IMR-90 (cell line): Measurements from ENCODE around the gene GPA33. TPM values are rescaled to one million over a fixed set of nuclear protein-coding genes. Genes with fewer than 3 reads are reported as not detected.

ENCODE experiments used
- ATAC-seq: fragments of 200-7000 bp; cut with Tn5 transposase; 2 replicates; pipeline ENCODE4 v1.9.1; 2020; ENCODE audit warnings: low read depth, mild to moderate bottlenecking, moderate library complexity
- BruUV-seq: library from RNA; stranded (reverse); fragments of 400-500 nt; replicated peaks from 2 replicates; lab custom pipeline; 2021; lab: Mats Ljungman, UMichigan
- CTCF ChIA-PET: fragments of 300-600 bp; formaldehyde crosslinking; extraction: SDS; loops from one replicate; lab custom pipeline; 2021; ENCODE audit warnings: antibody characterized with exemption; lab: Yijun Ruan, JAX
- POLR2A ChIA-PET: fragments of 300-600 bp; sonication (Branson Sonifier 250); formaldehyde crosslinking; loops from one replicate; lab custom pipeline; 2022; ENCODE audit warnings: antibody characterized with exemption; ENCODE audit not compliant: unreplicated experiment; lab: Charles Lee
- DNase-seq: peaks from one replicate; pipeline ENCODE4 v3.0.0; 2013
- H2AFZ ChIP-seq: replicated peaks from 2 replicates; pipeline ENCODE3; 2013; ENCODE audit warnings: low read length, mild to moderate bottlenecking; ENCODE audit not compliant: poor library complexity
- H2AK5ac ChIP-seq: 2 replicates; pipeline ENCODE4 v1.6.1; 2013; ENCODE audit warnings: low read depth, low read length, inconsistent platforms
- H2AK9ac ChIP-seq: replicated peaks from 2 replicates; pipeline ENCODE3; 2013; ENCODE audit warnings: mild to moderate bottlenecking, low read depth, low read length, moderate library complexity; ENCODE audit not compliant: poor library complexity
- H2BK120ac ChIP-seq: 2 replicates; pipeline ENCODE4 v1.6.1; 2013; ENCODE audit warnings: low read depth, low read length, inconsistent platforms
- H2BK15ac ChIP-seq: 3 replicates; pipeline ENCODE4 v1.6.1; 2013; ENCODE audit warnings: low read depth, low read length, inconsistent platforms
- H2BK20ac ChIP-seq: 2 replicates; pipeline ENCODE4 v1.6.1; 2013; ENCODE audit warnings: low read depth, mild to moderate bottlenecking, inconsistent platforms, low read length, moderate library complexity
- H2BK5ac ChIP-seq: 2 replicates; pipeline ENCODE4 v1.6.1; 2013; ENCODE audit warnings: mild to moderate bottlenecking, low read depth, low read length, inconsistent platforms; ENCODE audit not compliant: poor library complexity, severe bottlenecking
- H3K14ac ChIP-seq: replicated peaks from 2 replicates; pipeline ENCODE4 v1.6.1; 2013; ENCODE audit warnings: low read depth, low read length, inconsistent platforms
- H3K18ac ChIP-seq: 2 replicates; pipeline ENCODE4 v1.6.1; 2013; ENCODE audit warnings: low read depth, low read length, control low read depth
- H3K23ac ChIP-seq: 2 replicates; pipeline ENCODE4 v1.6.1; 2013; ENCODE audit warnings: low read depth, low read length, inconsistent platforms
- H3K27ac ChIP-seq: 2 replicates; pipeline ENCODE4 v1.5.1; 2013; ENCODE audit warnings: mild to moderate bottlenecking, control low read depth, low read length; ENCODE audit not compliant: insufficient read depth
- H3K27me3 ChIP-seq: 2 replicates; pipeline ENCODE4 v1.6.1; 2013; ENCODE audit warnings: low read length; ENCODE audit not compliant: control insufficient read depth, insufficient read depth
- H3K36me3 ChIP-seq: 2 replicates; pipeline ENCODE4 v1.6.1; 2013; ENCODE audit warnings: low read length, mixed read lengths; ENCODE audit not compliant: control insufficient read depth, insufficient read depth
- H3K4ac ChIP-seq: 2 replicates; pipeline ENCODE4 v1.6.1; 2013; ENCODE audit warnings: low read depth, low read length, inconsistent platforms
- H3K4me1 ChIP-seq: 2 replicates; pipeline ENCODE4 v1.6.1; 2013; ENCODE audit warnings: low read length, mixed read lengths; ENCODE audit not compliant: control insufficient read depth, insufficient read depth
- H3K4me2 ChIP-seq: 2 replicates; pipeline ENCODE4 v1.6.1; 2013; ENCODE audit warnings: low read depth, mild to moderate bottlenecking, control low read depth, low read length, moderate library complexity
- H3K4me3 ChIP-seq: 2 replicates; pipeline ENCODE4 v1.5.1; 2013; ENCODE audit warnings: low read depth, mild to moderate bottlenecking, control low read depth, low read length, moderate library complexity; ENCODE audit not compliant: insufficient read depth
- H3K56ac ChIP-seq: 2 replicates; pipeline ENCODE4 v1.6.1; 2013; ENCODE audit warnings: low read length, inconsistent platforms; ENCODE audit not compliant: insufficient read depth; ENCODE audit errors: extremely low read depth
- H3K79me1 ChIP-seq, 2 experiments: 2 replicates each; pipeline ENCODE4 v1.6.1; 2013; ENCODE audit warnings: low read length in 2 of 2, inconsistent platforms in 1 of 2, low read depth in 1 of 2
- H3K9ac ChIP-seq: 2 replicates; pipeline ENCODE4 v1.6.1; 2013; ENCODE audit warnings: low read depth, low read length, control low read depth
- H3K9me1 ChIP-seq: 2 replicates; pipeline ENCODE4 v1.6.1; 2013; ENCODE audit warnings: low read length, inconsistent platforms; ENCODE audit not compliant: insufficient read depth
- H3K9me3 ChIP-seq: 2 replicates; pipeline ENCODE4 v1.6.1; 2013; ENCODE audit warnings: low read length; ENCODE audit not compliant: control insufficient read depth, insufficient read depth
- H4K20me1 ChIP-seq: 2 replicates; pipeline ENCODE4 v1.6.1; 2013; ENCODE audit warnings: low read length, inconsistent platforms; ENCODE audit not compliant: insufficient read depth
- H4K5ac ChIP-seq: 2 replicates; pipeline ENCODE4 v1.6.1; 2013; ENCODE audit warnings: mild to moderate bottlenecking, low read depth, low read length, control low read depth
- H4K8ac ChIP-seq, 2 experiments: 2 replicates each; pipeline ENCODE4 v1.6.1; 2013; ENCODE audit warnings: low read depth in 2 of 2, low read length in 2 of 2, control low read depth in 1 of 2, inconsistent platforms in 1 of 2
- H4K91ac ChIP-seq: 2 replicates; pipeline ENCODE4 v1.6.1; 2013; ENCODE audit warnings: low read depth, low read length, inconsistent platforms; ENCODE audit not compliant: insufficient read depth
- BHLHE40 ChIP-seq: fragments of 150-350 bp; IDR thresholded peaks from 2 replicates; pipeline ENCODE4 v1.6.1; 2016; ENCODE audit warnings: mild to moderate bottlenecking, low read depth, low read length
- MAFK ChIP-seq: IDR thresholded peaks from 2 replicates; pipeline ENCODE4 v1.6.1; 2012; ENCODE audit warnings: low read depth, low read length, improper control_type of control experiment
- POLR2A ChIP-seq: IDR thresholded peaks from 2 replicates; pipeline ENCODE4 v1.6.1; 2012; ENCODE audit warnings: mild to moderate bottlenecking, low read depth, low read length
- RCOR1 ChIP-seq: IDR thresholded peaks from 2 replicates; pipeline ENCODE4 v1.6.1; 2012; ENCODE audit warnings: mild to moderate bottlenecking, low read length, improper control_type of control experiment; ENCODE audit not compliant: insufficient replicate concordance
- SMC3 ChIP-seq: fragments of 150-350 bp; IDR thresholded peaks from 2 replicates; pipeline ENCODE4 v1.6.1; 2016; ENCODE audit warnings: low read depth, mild to moderate bottlenecking, antibody characterized with exemption, low read length, moderate library complexity
- WGBS, 2 experiments: methylation state at CpG; one replicate each; pipeline versions ENCODE4 v1.1.5 to v1.1.7; 2013; ENCODE audit warnings: missing lambda C conversion rate in 2 of 2; ENCODE audit not compliant: insufficient read length in 1 of 2; ENCODE audit errors: extremely low coverage in 2 of 2; 5-methylcytosine and 5-hydroxymethylcytosine counted together
- dilution Hi-C: fragments of 300-500 bp; cut with HindIII; formaldehyde crosslinking; loops from one replicate; pipeline ENCODE4 v1.14.3; 2018; ENCODE audit warnings: low sequenced_read_pairs; ENCODE audit not compliant: unreplicated experiment
- in situ Hi-C: fragments of 300-500 bp; cut with MboI; formaldehyde crosslinking; loops from 3 replicates; pipeline ENCODE4 v1.14.3; 2019; ENCODE audit warnings: low sequenced_read_pairs, inconsistent platforms, mixed read lengths
- intact Hi-C: fragments of 100-400 bp; cut with micrococcal nuclease; formaldehyde crosslinking; loops from 2 replicates; pipeline ENCODE4 v1.10.0; 2022
- polyA plus RNA-seq, 3 experiments: library from polyadenylated mRNA; depleted of rRNA; stranded (reverse); fragments of >200 nt; gene quantifications; 2 replicates each; pipeline ENCODE4 v1.2.3, GENCODE V29; 2012; ENCODE audit warnings: low replicate concordance in 1 of 3
- total RNA-seq: library from RNA; depleted of rRNA; stranded (reverse); fragments of >200 nt; gene quantifications from 2 replicates; pipeline ENCODE4 v1.2.3, GENCODE V29; 2012

The GPA33 gene
- total and polyA plus RNA-seq, 2 of the 4 experiments (the other 2 are of a cell fraction), result not detected

DNA sequence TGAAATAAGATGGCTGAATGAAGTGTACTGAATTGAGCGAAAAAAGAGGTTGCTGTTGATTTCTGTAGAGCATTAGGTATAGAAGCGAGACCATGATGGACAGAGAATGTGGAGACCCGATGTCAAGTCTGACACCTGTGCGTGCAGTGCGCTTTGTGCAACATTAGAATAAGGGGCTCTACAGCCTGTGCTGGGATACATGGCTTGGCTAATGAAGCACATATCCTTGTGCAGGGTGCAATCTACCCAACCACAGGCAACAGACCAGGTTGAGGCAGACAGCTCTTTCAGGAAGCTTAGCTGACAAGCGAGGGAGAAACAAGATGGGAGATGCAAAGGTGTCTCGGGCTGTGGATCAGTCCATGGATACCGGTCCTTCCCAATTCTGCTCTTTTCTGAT is 18.9 kb downstream of the GPA33 start:
- 71% methylated on average over 5 of the region's 8 CpGs; no CpG with 5 or more reads in 1 of the 2 experiments for WGBS, 2 experiments
- no peaks in the 10 kb centered on the region for H3K79me1 ChIP-seq
- intact Hi-C loops, result no loop called here
- no peak overlapping the region for H3K14ac ChIP-seq
- BruUV-seq, result no TSS peak
- no peak for DNase-seq
- H3K4me2 ChIP-seq, result no peak overlapping the region
- dilution Hi-C loops, result no loop called here
- ATAC-seq, result no peak
- no peak overlapping the region for H2BK5ac ChIP-seq
- no peak overlapping the region for H3K4ac ChIP-seq
- H4K8ac ChIP-seq, result no peak overlapping the region
- H2AK9ac ChIP-seq, result no peak overlapping the region
- no peaks in the 10 kb centered on the region for H4K20me1 ChIP-seq
- H3K9me3 ChIP-seq, result no peaks in the 10 kb centered on the region
- in situ Hi-C loops, result no loop called here
- H3K27ac ChIP-seq, result no peak overlapping the region
- ChIA-PET CTCF (interaction anchor here (1.0 kb wide), 1 partner anchor 12 kb away, joined by 3 read pairs; no protein-coding TSS in a partner anchor), POLR2A (interaction anchor here (0.6 kb wide), 1 partner anchor 472 kb away, joined by 3 read pairs; no protein-coding TSS in a partner anchor)
- no peaks in the 10 kb centered on the region for H3K36me3 ChIP-seq
- no peak overlapping the region for H3K56ac ChIP-seq
- no peaks in the 10 kb centered on the region for H3K9me1 ChIP-seq
- no peaks in the 10 kb centered on the region for H3K4me1 ChIP-seq
- H2BK15ac ChIP-seq, result no peak overlapping the region
- no peak overlapping the region for H2AK5ac ChIP-seq
- H4K5ac ChIP-seq, result no peak overlapping the region
- no peak overlapping the region for H3K23ac ChIP-seq
- TF ChIP-seq POLR2A, result no peak
- no peak for TF ChIP-seq MAFK
- no peak for TF ChIP-seq SMC3
- TF ChIP-seq RCOR1, result no peak
- TF ChIP-seq BHLHE40, result no peak
- H3K9ac ChIP-seq, result no peak overlapping the region
- no peak overlapping the region for H3K4me3 ChIP-seq
- no peak overlapping the region for H2BK120ac ChIP-seq
- H2AFZ ChIP-seq, result no peak overlapping the region
- H3K18ac ChIP-seq, result no peak overlapping the region
- H4K91ac ChIP-seq, result no peak overlapping the region
- H3K27me3 ChIP-seq, result peaks cover 5% of the 10 kb centered on the region
- H2BK20ac ChIP-seq, result no peak overlapping the region
